ENCODE measurements around the gene PSMA3. TPM values are rescaled to one million over a fixed set of nuclear protein-coding genes. Genes with fewer than 3 reads are reported as not detected.
A peak's percentile ranks its signal among the peaks of the same experiment; 100 is the strongest.

The PSMA3 gene
- total and polyA plus RNA-seq, 4 donors, result 54.6 to 192 (median 113) TPM

DNA sequence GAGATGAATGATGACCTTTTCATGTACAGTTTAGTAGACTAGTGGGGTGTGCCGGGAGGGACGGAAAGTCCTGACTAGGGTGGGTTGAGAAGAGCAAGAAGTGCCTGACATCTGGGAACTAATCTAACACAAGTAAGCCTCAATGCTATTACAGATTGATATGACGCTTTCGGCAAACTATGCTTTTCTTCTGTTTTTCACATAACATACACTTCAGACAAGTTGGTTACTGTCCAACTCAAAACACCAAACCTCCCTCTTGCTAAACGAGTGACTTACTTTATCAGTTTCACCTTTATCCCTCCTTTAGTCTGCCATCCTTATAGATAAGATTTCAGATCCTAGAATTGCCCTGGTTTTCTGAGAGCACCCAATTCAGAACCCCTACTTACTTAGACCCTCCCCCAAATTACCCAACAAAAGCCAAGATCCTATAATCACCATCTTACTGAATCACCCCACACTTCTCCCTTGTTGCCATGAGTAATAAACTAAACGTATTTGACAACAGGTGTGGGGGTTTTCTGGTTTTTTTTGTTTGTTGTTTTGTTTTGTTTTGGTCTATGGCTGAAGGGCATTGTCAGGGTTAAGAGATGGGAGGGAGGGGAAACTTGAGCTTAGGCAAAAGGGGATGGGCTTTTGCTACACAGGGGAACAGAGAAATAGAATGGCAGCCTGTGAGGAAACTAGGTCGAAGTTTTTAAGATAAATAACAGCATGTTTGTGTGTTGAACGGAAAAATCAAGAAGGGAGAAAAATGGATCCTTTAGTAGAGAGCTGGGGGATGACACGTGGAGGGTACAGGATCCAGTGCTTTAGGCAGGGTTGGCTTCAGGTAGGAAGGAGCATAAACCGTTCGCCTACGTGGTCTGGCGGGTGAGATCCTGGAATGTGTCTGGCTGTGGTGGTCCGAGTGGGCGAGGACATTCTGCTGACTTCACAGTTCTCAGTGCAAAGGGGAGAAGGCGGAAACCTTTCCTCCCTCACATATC lies 6.1 kb upstream of the PSMA3 start:
- DNase-seq (ENCODE audit: low spot score), result peak; percentile 46
- Histone ChIP-seq H3K9ac (ENCODE audit: low read depth in 1 of 2, low read length in 2 of 2) (peak overlapping the region; percentile 50 to 99), H3K36me3 (ENCODE audit: control insufficient read depth in 4 of 4, insufficient read depth in 3 of 4, low read depth in 1 of 4, low read length in 3 of 4) (no peaks in the 10 kb centered on the region), H3K9me3 (ENCODE audit: control insufficient read depth in 4 of 4, low read length in 3 of 4) (no peaks in the 10 kb centered on the region), H3K4me3 (ENCODE audit: low read depth in 1 of 3, low read length in 3 of 3) (peak overlapping the region; percentile 47 to 84 (median 64)), H3K27ac (ENCODE audit: low read depth in 1 of 2, low read length in 2 of 2) (peak overlapping the region; percentile 94 to 98), H3K27me3 (ENCODE audit: control insufficient read depth in 4 of 4, insufficient read depth in 4 of 4, low read length in 3 of 4) (no peaks in the 10 kb centered on the region), H3K4me1 (ENCODE audit: control insufficient read depth in 4 of 4, insufficient read depth in 4 of 4, low read length in 3 of 4) (peaks cover 0 to 26% (median 13%) of the 10 kb centered on the region in 4 donors)
- TF ChIP-seq, protein P1, sequence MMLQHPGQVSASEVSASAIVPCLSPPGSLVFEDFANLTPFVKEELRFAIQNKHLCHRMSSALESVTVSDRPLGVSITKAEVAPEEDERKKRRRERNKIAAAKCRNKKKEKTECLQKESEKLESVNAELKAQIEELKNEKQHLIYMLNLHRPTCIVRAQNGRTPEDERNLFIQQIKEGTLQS (IDR thresholded peaks at IDR 0.05), result no peak
- peak; percentile 8 for TF ChIP-seq SP1 (IDR thresholded peaks at IDR 0.05)
- WGBS, result 28% methylated on average over 16 of the region's 16 CpGs

- H3K4me1 ChIP-seq (ENCODE audit: control insufficient read depth in 4 of 4, insufficient read depth in 4 of 4, low read length in 3 of 4), result peaks cover 0 to 30% (median 14%) of the 10 kb centered on the region in 4 donors
- H3K27ac ChIP-seq (ENCODE audit: low read depth in 1 of 2, low read length in 2 of 2), result peak overlapping the region; percentile 94 to 98
- TF ChIP-seq, protein P2, sequence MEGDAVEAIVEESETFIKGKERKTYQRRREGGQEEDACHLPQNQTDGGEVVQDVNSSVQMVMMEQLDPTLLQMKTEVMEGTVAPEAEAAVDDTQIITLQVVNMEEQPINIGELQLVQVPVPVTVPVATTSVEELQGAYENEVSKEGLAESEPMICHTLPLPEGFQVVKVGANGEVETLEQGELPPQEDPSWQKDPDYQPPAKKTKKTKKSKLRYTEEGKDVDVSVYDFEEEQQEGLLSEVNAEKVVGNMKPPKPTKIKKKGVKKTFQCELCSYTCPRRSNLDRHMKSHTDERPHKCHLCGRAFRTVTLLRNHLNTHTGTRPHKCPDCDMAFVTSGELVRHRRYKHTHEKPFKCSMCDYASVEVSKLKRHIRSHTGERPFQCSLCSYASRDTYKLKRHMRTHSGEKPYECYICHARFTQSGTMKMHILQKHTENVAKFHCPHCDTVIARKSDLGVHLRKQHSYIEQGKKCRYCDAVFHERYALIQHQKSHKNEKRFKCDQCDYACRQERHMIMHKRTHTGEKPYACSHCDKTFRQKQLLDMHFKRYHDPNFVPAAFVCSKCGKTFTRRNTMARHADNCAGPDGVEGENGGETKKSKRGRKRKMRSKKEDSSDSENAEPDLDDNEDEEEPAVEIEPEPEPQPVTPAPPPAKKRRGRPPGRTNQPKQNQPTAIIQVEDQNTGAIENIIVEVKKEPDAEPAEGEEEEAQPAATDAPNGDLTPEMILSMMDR (IDR thresholded peaks at IDR 0.05; ENCODE audit: low read depth, low read length, missing input control), result no peak
- TF ChIP-seq RAD21 (IDR thresholded peaks at IDR 0.05), result peak in 1 of 2 donors; percentile 17
- TF ChIP-seq, protein P3, sequence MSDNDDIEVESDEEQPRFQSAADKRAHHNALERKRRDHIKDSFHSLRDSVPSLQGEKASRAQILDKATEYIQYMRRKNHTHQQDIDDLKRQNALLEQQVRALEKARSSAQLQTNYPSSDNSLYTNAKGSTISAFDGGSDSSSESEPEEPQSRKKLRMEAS (IDR thresholded peaks at IDR 0.05), result peak; percentile 60
- TF ChIP-seq YY1 (IDR thresholded peaks at IDR 0.05), result peak; percentile 63
- no peak for TF ChIP-seq EGR1 (IDR thresholded peaks at IDR 0.05; ENCODE audit: low read depth in 2 of 2)
- peak; percentile 30 for TF ChIP-seq FOXA2 (IDR thresholded peaks at IDR 0.05)
- no peak for TF ChIP-seq SP1 (IDR thresholded peaks at IDR 0.05)
- TF ChIP-seq HNF4A (conservative IDR thresholded peaks at IDR 0.05), result peak in 1 of 2 donors; percentile 46
- TF ChIP-seq GABPA (IDR thresholded peaks at IDR 0.05 in 1 of 2, conservative IDR thresholded peaks at IDR 0.05 in 1 of 2), result peak in 1 of 2 donors; percentile 16
- peak; percentile 25 for TF ChIP-seq HNF4G (IDR thresholded peaks at IDR 0.05)
- peak; percentile 65 for TF ChIP-seq ZBTB33 (IDR thresholded peaks at IDR 0.05)
- peak; percentile 48 for TF ChIP-seq NR2F2 (IDR thresholded peaks at IDR 0.05)
- TF ChIP-seq FOXA1 (IDR thresholded peaks at IDR 0.05), result peak; percentile 23
- TF ChIP-seq TAF1 (conservative IDR thresholded peaks at IDR 0.05), result no peak
- peak; percentile 68 for TF ChIP-seq REST (IDR thresholded peaks at IDR 0.05)
- TF ChIP-seq RXRA (IDR thresholded peaks at IDR 0.05), result peak; percentile 3 to 83
- peak in 1 of 2 donors; percentile 73 for TF ChIP-seq JUND (IDR thresholded peaks at IDR 0.05)
- TF ChIP-seq, protein P1 (IDR thresholded peaks at IDR 0.05), result peak; percentile 100
- no peaks in the 10 kb centered on the region for H3K36me3 ChIP-seq (ENCODE audit: control insufficient read depth in 4 of 4, insufficient read depth in 3 of 4, low read depth in 1 of 4, low read length in 3 of 4)
- peak overlapping the region; percentile 47 to 84 (median 64) for H3K4me3 ChIP-seq (ENCODE audit: low read depth in 1 of 3, low read length in 3 of 3)
- under 1% methylated on average over 23 of the region's 23 CpGs for WGBS
- H3K9me3 ChIP-seq (ENCODE audit: control insufficient read depth in 4 of 4, low read length in 3 of 4), result no peaks in the 10 kb centered on the region
- H3K9ac ChIP-seq (ENCODE audit: low read depth in 1 of 2, low read length in 2 of 2), result peak overlapping the region; percentile 88 to 99
- no peaks in the 10 kb centered on the region for H3K27me3 ChIP-seq (ENCODE audit: control insufficient read depth in 4 of 4, insufficient read depth in 4 of 4, low read length in 3 of 4)
- peak; percentile 90 for DNase-seq (ENCODE audit: low spot score)
Observed at GRCh38 chr14:58239244-58240195, 5.1 kb upstream of the PSMA3 start.
